GM13977 (cell line): ENCODE measurements around the gene CPVL.

Experiments used
- DNase-seq: peaks from one replicate; pipeline ENCODE4 v3.0.0; 2012; ENCODE audit warnings: low spot score
- CTCF ChIP-seq: IDR thresholded peaks from 2 replicates; pipeline ENCODE4 v1.5.1; 2012; ENCODE audit warnings: mild to moderate bottlenecking, control low read depth; ENCODE audit not compliant: insufficient read depth; ENCODE audit errors: extremely low read depth, missing control alignments
- in situ Hi-C: fragments of 300-500 bp; cut with MboI; formaldehyde crosslinking; loops from one replicate; pipeline ENCODE4 v1.12.0; 2022; ENCODE audit warnings: low sequenced_read_pairs, low pct_unique_long_range_greater_than_20kb, mixed read lengths, inconsistent platforms; ENCODE audit not compliant: unreplicated experiment

The CPVL gene

GRCh38 chr7:29013082-29013695, 133.1 kb downstream of the CPVL start:
- DNase-seq, result no peak
- in situ Hi-C loops, result no loop called here
- no peak for TF ChIP-seq CTCF

GRCh38 chr7:29009947-29010346, 136.4 kb downstream of the CPVL start:
- no peak for TF ChIP-seq CTCF
- in situ Hi-C loops, result no loop called here

GRCh38 chr7:29008590-29008989, 137.7 kb downstream of the CPVL start:
- in situ Hi-C loops, result no loop called here
- no peak for TF ChIP-seq CTCF
- no peak for DNase-seq

More at GRCh38 chr7:29009947-29010346, 136.4 kb downstream of the CPVL start:
- no peak for DNase-seq

- no peak for DNase-seq
- in situ Hi-C loops, result no loop called here
- TF ChIP-seq CTCF, result no peak
Measured at GRCh38 chr7:29007127-29007526, 139.2 kb downstream of the CPVL start.

- in situ Hi-C loops, result no loop called here
- no peak for DNase-seq
- TF ChIP-seq CTCF, result no peak
Measured at GRCh38 chr7:29005829-29006228, 140.5 kb downstream of the CPVL start.

GRCh38 chr7:29005406-29005805, 140.9 kb downstream of the CPVL start:
- no peak for DNase-seq
- in situ Hi-C loops, result no loop called here
- no peak for TF ChIP-seq CTCF
